ENCODE measurements around the gene DDX39A. TPM values are rescaled to one million over a fixed set of nuclear protein-coding genes. Genes with fewer than 3 reads are reported as not detected.
"Not testable (repeated sequence)": the region's sequence is repeated elsewhere in the genome, so short reads cannot be mapped to it uniquely, and the experiment has no call there.

Gene DDX39A
- total RNA-seq, 1 donor from 2014 or later = 18.0 TPM

DNA sequence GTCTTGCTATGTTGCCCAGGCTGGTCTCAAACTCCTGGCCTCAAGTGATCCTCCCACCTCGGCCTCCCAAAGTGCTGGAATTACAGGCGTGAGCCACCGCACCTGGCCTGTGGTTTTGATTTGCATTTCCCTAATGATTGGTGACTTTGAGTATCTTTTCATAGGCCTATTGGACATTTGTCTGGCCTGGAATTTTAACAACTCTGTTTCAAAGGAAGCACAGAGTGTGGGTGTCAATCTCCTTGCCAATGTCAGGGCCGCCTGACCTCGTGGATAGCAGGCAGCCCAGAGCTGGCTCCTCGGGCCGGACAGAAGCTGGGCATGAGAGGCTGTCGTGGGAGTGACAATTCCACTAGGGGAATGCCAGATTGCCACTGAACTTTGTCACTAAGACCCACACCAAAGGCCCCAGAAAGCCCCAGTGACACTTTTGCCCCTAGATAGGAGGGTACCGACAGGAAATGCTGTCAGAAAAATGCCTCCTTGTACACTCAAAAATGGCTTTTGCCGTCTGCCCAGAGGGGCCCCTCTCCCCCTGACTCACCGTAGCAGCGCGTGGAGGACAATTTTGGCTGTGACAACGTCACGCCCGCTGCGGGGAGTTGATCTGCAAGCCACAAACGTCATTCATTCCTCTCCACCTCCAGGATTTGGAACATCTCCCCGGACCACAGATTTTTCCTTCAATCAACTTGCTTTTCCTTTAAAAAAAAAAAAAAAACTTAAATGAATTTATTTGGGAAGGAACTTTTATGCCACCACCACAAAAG lies 49.6 kb downstream of the DDX39A start:
- ATAC-seq (no peak), DNase-seq (ENCODE audit: low spot score) (no peak)

DNA sequence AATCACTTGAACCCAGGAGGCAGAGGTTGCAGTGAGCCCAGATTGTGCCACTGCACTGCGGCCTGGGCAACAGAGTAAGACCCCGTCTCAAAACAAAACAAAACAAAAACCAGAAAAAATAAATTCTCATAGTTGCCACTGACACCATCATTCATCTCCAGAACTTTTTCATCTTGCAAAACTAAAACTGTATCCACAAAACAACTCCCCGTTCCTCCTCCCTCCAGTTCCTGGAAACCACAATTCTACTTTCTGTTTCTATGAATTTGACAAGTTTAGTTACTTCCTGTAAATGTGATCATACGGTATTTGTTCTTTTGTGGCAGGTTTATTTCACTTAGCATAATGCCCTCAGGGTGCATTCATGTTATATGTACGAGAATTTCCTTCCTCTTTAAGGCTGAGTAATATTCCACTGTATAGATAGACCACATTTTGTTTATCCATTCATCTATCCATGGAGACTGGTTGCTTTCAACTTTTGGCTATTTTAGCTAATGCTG lies 51.1 kb downstream of the DDX39A start:
- ATAC-seq = no peak
- no peak for DNase-seq (ENCODE audit: low spot score)

DNA sequence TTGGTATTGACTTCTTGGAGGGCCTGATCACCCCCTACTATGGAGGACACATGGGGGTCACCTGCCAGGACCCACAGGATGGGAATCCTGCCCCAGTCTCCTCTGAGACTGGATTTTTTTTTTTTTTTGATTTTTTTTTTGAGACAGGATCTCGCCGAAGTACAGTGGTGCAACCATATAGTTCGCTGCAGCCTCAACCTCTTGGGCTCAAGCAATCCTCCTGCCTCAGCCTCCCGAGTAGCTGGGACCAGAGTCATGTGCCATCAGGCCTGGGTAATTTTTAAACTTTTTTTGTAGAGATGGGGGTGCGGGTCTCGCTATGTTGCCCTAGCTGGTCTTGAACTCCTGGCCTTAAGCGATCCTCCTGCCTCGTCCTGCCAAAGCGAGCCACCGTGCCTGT lies 52.1 kb downstream of the DDX39A start:
- no peak for ATAC-seq
- DNase-seq (ENCODE audit: low spot score) = no peak

DNA sequence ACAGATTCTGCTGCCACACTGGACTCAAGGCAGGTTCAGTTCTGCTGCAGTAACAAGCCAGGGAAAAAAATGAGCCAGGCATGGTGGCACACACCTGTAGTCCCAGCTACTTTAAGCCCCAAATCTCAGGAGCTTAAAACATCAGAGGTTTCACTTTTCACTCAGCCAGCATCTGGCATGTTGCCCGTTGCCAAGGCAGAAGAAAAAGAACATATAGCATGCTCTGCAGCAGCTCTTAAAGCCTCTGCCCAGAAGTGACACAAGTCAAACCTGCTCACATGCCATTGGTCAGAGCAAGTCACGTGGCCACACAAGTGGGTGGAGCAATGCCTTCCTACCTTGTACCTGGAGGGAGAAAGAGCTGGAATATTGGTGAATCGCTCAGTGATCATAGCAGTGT lies 52.6 kb downstream of the DDX39A start:
- DNase-seq (ENCODE audit: low spot score) = no peak
- peak; percentile 44 for ATAC-seq

DNA sequence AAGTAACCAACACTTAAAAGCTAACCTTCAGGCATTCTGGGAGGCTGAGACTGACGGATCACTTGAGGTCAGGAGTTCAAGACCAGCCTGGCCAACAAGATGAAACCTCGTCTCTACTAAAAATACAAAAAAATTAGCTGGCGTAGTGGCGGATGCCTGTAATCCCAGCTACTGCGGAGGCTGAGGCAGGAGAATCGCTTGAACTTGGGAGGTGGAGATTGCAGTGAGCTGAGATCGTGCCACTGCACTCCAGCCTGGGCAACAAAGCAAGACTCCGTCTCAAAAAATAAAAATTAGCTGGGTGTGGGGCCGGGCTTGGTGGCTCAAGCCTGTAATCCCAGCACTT lies 55.1 kb downstream of the DDX39A start:
- ATAC-seq; DNase-seq (ENCODE audit: low spot score): not testable (repeated sequence)

DNA sequence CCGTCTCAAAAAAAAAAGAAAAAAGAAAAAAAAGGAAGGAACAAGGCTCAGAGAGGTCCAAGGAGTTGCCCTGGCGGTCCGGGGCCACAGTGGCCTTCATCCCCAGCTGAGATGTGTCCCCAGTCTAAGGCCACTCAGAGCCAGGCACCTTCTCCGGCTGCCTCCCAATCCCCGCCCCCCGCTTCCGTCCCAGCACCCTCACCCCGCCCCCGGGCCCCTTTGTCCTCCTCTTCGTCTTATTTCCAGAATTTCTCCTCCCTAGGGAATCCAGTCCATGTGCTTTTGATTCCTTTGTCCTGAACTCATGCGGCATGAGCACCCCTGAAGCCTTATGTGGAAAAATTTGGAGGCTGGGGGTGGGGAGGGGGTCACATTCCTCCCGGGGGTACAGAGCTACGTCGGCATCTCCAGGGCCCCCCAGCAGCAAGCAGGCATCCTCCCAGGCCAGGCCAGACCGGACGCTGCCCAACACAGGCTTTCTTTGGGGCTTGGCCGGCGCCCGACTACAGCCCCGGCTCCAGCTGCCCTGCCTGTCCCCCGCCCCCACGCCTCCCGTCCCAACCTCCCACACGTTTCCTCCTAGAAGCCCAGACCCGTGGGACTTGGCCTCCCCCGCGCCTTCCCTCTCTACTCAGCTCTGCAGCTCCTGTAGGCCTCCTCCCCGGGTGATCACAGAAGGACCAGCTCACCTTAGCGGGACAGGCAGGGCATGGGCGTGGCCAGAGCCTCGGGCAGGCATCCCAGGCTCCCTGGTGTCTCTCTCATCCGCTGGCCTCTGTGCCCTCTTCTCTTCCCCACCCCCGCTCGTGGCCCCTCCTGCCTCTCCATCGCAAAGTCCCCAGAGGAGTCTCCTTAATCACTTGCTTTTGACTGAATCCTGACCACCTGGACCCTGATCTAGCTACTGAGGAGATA lies 55.7 kb downstream of the DDX39A start:
- DNase-seq (ENCODE audit: low spot score) = no peak
- ATAC-seq = peak; percentile 62

DNA sequence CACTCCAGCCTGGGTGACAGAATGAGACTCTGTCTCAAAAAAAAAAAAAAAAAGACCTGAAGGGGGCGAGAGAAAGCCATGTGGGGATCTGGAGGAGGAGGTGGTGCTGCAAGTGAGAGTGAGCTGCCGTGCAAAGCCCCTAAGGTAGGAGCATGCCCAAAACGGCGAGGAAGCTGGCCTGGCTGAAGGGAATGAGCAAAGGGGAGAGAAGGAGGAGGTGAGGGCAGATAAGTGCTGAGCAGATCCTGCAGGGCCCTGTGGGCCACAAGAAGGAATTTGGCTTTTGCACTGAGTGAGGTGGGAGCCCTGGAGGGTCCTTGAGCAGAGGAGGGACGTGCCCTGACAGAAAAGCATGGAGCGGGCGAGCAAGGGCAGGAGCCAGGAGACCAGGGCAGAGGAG lies 57.3 kb downstream of the DDX39A start:
- DNase-seq (ENCODE audit: low spot score) (no peak), ATAC-seq (peak; percentile 17)

Other genes starting within 250 kb of the DDX39A start
- gene ADGRL1, start 213.2 kb downstream of the DDX39A start, total RNA-seq = 1.3 TPM
- gene ADGRE5, start 37.9 kb downstream of the DDX39A start, total RNA-seq = 11.7 TPM
- gene PKN1, start 14.0 kb upstream of the DDX39A start, total RNA-seq = 32.4 TPM
- gene PTGER1, start 56.0 kb upstream of the DDX39A start, total RNA-seq = 0.13 TPM
- gene GIPC1, start 76.8 kb upstream of the DDX39A start, total RNA-seq = 28.2 TPM
- gene DNAJB1, start 99.1 kb upstream of the DDX39A start, total RNA-seq = 70.7 TPM
- 101 TPM for gene TECR, start 110.3 kb upstream of the DDX39A start, total RNA-seq
- 134 TPM for gene NDUFB7, start 152.7 kb upstream of the DDX39A start, total RNA-seq
- not detected for gene CLEC17A, start 163.7 kb upstream of the DDX39A start, total RNA-seq

All from left lobe of liver (tissue), 2 donors.